H1 (cell line): ENCODE results near the gene CDC42EP2. TPM values are rescaled to one million over a fixed set of nuclear protein-coding genes. Genes with fewer than 3 reads are reported as not detected.

Experiments used
- CHD7 ChIP-seq: fragments of 300-600 bp; sonication (generic); IDR thresholded peaks from 2 replicates; pipeline ENCODE4 v1.7.1; 2012; ENCODE audit warnings: low read length, moderate library complexity, mild to moderate bottlenecking, inconsistent platforms; ENCODE audit not compliant: insufficient replicate concordance
- MAX ChIP-seq: IDR thresholded peaks from 2 replicates; pipeline ENCODE4 v1.6.1; 2012; ENCODE audit warnings: inconsistent platforms
- NANOG ChIP-seq: IDR thresholded peaks from 2 replicates; pipeline ENCODE4 v1.6.1; 2011; ENCODE audit warnings: low read length, low read depth, mild to moderate bottlenecking, inconsistent platforms; ENCODE audit not compliant: insufficient read depth, poor library complexity, severe bottlenecking
- RAD21 ChIP-seq, 2 experiments: IDR thresholded peaks in 1 of 2; conservative IDR thresholded peaks in 1 of 2; 2 replicates each; pipeline ENCODE4 v1.6.1; 2011; ENCODE audit warnings: low read depth in 2 of 2, low read length in 2 of 2, improper control_type of control experiment in 1 of 2, inconsistent platforms in 1 of 2, mild to moderate bottlenecking in 1 of 2, moderate library complexity in 1 of 2
- RBBP5 ChIP-seq: IDR thresholded peaks from 2 replicates; pipeline ENCODE4 v1.7.1; 2012; ENCODE audit warnings: low read depth, mild to moderate bottlenecking, inconsistent platforms, low read length, moderate library complexity, borderline replicate concordance
- SIN3A ChIP-seq, 2 experiments: IDR thresholded peaks in 1 of 2; conservative IDR thresholded peaks in 1 of 2; 2 replicates each; pipeline ENCODE4 v1.6.1; 2011 to 2012; ENCODE audit warnings: low read length in 2 of 2, improper control_type of control experiment in 1 of 2, low read depth in 1 of 2, mild to moderate bottlenecking in 1 of 2
- SP4 ChIP-seq: IDR thresholded peaks from 2 replicates; pipeline ENCODE4 v1.6.1; 2012; ENCODE audit warnings: low read length, inconsistent platforms
- TEAD4 ChIP-seq: IDR thresholded peaks from 2 replicates; pipeline ENCODE4 v1.6.1; 2012; ENCODE audit warnings: low read depth, low read length, inconsistent platforms, mixed read lengths
- polyA plus RNA-seq, 7 experiments: library from polyadenylated mRNA; depleted of rRNA in 3 of 7; stranded (reverse) in 5 of 7; unstranded in 2 of 7; fragments of >200 nt in 5 of 7; fragments of 200-250 nt in 2 of 7; gene quantifications; 1 replicate in 5 of 7; 2 replicates in 1 of 7; 4 replicates in 1 of 7; pipeline versions ENCODE4 v1.2.1 to v1.2.3, GENCODE V29; 2011 to 2013; ENCODE audit warnings: missing spikeins in 2 of 7, mixed read lengths in 2 of 7
- total RNA-seq: library from RNA; stranded (reverse); fragmentation: NEBNext Ultra II Directional; extraction: Animal tissue kit (Norgen Biotek cat#: 25700); gene quantifications from 2 replicates; pipeline ENCODE4 v1.2.1, GENCODE V29; 2021

CDC42EP2 gene
- total and polyA plus RNA-seq, 2 of the 8 experiments (the other 6 are each of a cell fraction or from before 2014, with no cell fraction given): 11.8 to 13.3 TPM

- TF ChIP-seq CHD7 (no peak), SP4 (no peak), TEAD4 (no peak), RBBP5 (no peak), RAD21 (IDR thresholded peaks at IDR 0.05 in 1 of 2, conservative IDR thresholded peaks at IDR 0.05 in 1 of 2; ENCODE audit: low read depth in 2 of 2, low read length in 2 of 2) (no peak), SIN3A (conservative IDR thresholded peaks at IDR 0.05 in 1 of 2, IDR thresholded peaks at IDR 0.05 in 1 of 2; ENCODE audit: low read depth in 1 of 2, low read length in 2 of 2) (no peak), NANOG (no peak), MAX (peak; percentile 25; the same call in 1 of the 2 replicates)
These were observed 1.8 kb downstream of the CDC42EP2 start (continued) for GRCh38 chr11:65316227-65317024.
